Natural killer cell treated with Interleukin-12 subunit alpha and Interleukin-12 subunit beta and Interleukin-15 and Interleukin-18, amount 100 ng/mL, for 72 hours (primary cell): ENCODE results near the gene SETX. TPM values are rescaled to one million over a fixed set of nuclear protein-coding genes. Genes with fewer than 3 reads are reported as not detected.

Experiments
- ATAC-seq, 2 donors: fragments of 150-1000 bp; cut with Tn5 transposase in 1 of 2; sonication (Bioruptor Pico), chemical (Tn5 transposase) in 1 of 2; 2 replicates each; pipeline ENCODE4 v1.10.0; 2021
- DNase-seq: peaks from one replicate; pipeline ENCODE4 v3.0.0; 2022; ENCODE audit warnings: low spot score
- H3K27ac Mint-ChIP-seq, 2 donors: 1 replicate in 1 of 2; 2 replicates in 1 of 2; pipeline ENCODE4 v1.8.0; 2022; ENCODE audit warnings: mixed read lengths in 2 of 2, mild to moderate bottlenecking in 1 of 2, moderate library complexity in 1 of 2
- H3K27me3 Mint-ChIP-seq, 2 donors: 1 replicate in 1 of 2; 2 replicates in 1 of 2; pipeline ENCODE4 v1.8.0; 2022; ENCODE audit warnings: mixed read lengths in 2 of 2
- H3K36me3 Mint-ChIP-seq: one replicate; pipeline ENCODE4 v1.8.0; 2022; ENCODE audit warnings: mixed read lengths
- H3K4me1 Mint-ChIP-seq, 2 donors: 1 replicate in 1 of 2; 2 replicates in 1 of 2; pipeline ENCODE4 v1.8.0; 2022; ENCODE audit warnings: low read depth in 2 of 2, mixed read lengths in 2 of 2, mild to moderate bottlenecking in 1 of 2
- H3K4me3 Mint-ChIP-seq: one replicate; pipeline ENCODE4 v1.8.0; 2022; ENCODE audit warnings: mixed read lengths
- H3K9me3 Mint-ChIP-seq: 2 replicates; pipeline ENCODE4 v1.8.0; 2022; ENCODE audit warnings: mixed read lengths
- total RNA-seq, 2 donors: library from RNA; stranded (reverse); gene quantifications; one replicate each; pipeline ENCODE4 v1.2.3, GENCODE V29; 2022

Gene SETX
- total RNA-seq, 2 donors from 2014 or later: 66.1 to 67.4 TPM

- Mint-ChIP-seq H3K36me3 (no peaks in the 10 kb centered on the region), H3K9me3 (no peaks in the 10 kb centered on the region), H3K27me3 (no peaks in the 10 kb centered on the region), H3K4me1 (peaks cover 9 to 10% of the 10 kb centered on the region in 2 donors), H3K4me3 (no peak overlapping the region), H3K27ac (no peak overlapping the region)
- ATAC-seq: no peak
- no peak for DNase-seq
Measured at GRCh38 chr9:132238026-132238972, 116.5 kb downstream of the SETX start.

- DNase-seq (no peak), ATAC-seq (no peak)
- H3K4me1 Mint-ChIP-seq: peaks cover 7% of the 10 kb centered on the region in 2 donors
- H3K27me3 Mint-ChIP-seq: no peaks in the 10 kb centered on the region
- H3K27ac Mint-ChIP-seq: no peak overlapping the region
- H3K4me3 Mint-ChIP-seq: no peak overlapping the region
- no peaks in the 10 kb centered on the region for H3K36me3 Mint-ChIP-seq
- no peaks in the 10 kb centered on the region for H3K9me3 Mint-ChIP-seq
Measured at GRCh38 chr9:132237481-132237880, 117.3 kb downstream of the SETX start.

GRCh38 chr9:132236662-132237311 is 118.0 kb downstream of the SETX start:
- Mint-ChIP-seq H3K27me3 (no peaks in the 10 kb centered on the region), H3K4me3 (no peak overlapping the region), H3K27ac (no peak overlapping the region), H3K36me3 (no peaks in the 10 kb centered on the region), H3K4me1 (peaks cover 3 to 4% of the 10 kb centered on the region in 2 donors), H3K9me3 (no peaks in the 10 kb centered on the region)
- ATAC-seq (no peak), DNase-seq (no peak)

GRCh38 chr9:132235894-132236661 is 118.7 kb downstream of the SETX start:
- H3K9me3 Mint-ChIP-seq: no peaks in the 10 kb centered on the region
- H3K4me1 Mint-ChIP-seq: peaks cover 0 to 4% of the 10 kb centered on the region in 2 donors
- no peak for ATAC-seq
- H3K27ac Mint-ChIP-seq: no peak overlapping the region
- no peaks in the 10 kb centered on the region for H3K27me3 Mint-ChIP-seq
- DNase-seq: peak; percentile 75
- H3K36me3 Mint-ChIP-seq: no peaks in the 10 kb centered on the region
- H3K4me3 Mint-ChIP-seq: no peak overlapping the region

GRCh38 chr9:132235125-132235524 is 119.7 kb downstream of the SETX start:
- Mint-ChIP-seq H3K4me3 (no peak overlapping the region), H3K9me3 (no peaks in the 10 kb centered on the region), H3K36me3 (no peaks in the 10 kb centered on the region), H3K27ac (no peak overlapping the region), H3K4me1 (peaks cover 0 to 4% of the 10 kb centered on the region in 2 donors), H3K27me3 (no peaks in the 10 kb centered on the region)
- no peak for DNase-seq
- no peak for ATAC-seq

- no peak overlapping the region for H3K4me3 Mint-ChIP-seq
- H3K36me3 Mint-ChIP-seq: no peaks in the 10 kb centered on the region
- no peak for DNase-seq
Measured at GRCh38 chr9:132234535-132234934, 120.3 kb downstream of the SETX start.

GRCh38 chr9:132233138-132233537 is 121.6 kb downstream of the SETX start:
- Mint-ChIP-seq H3K36me3 (no peaks in the 10 kb centered on the region), H3K27me3 (no peaks in the 10 kb centered on the region), H3K9me3 (no peaks in the 10 kb centered on the region), H3K4me1 (peaks cover 0 to 4% of the 10 kb centered on the region in 2 donors), H3K4me3 (no peak overlapping the region), H3K27ac (no peak overlapping the region)
- DNase-seq (no peak), ATAC-seq (no peak)

More at GRCh38 chr9:132234535-132234934, 120.3 kb downstream of the SETX start:
- Mint-ChIP-seq H3K9me3 (no peaks in the 10 kb centered on the region), H3K27me3 (no peaks in the 10 kb centered on the region), H3K27ac (no peak overlapping the region), H3K4me1 (peaks cover 0 to 4% of the 10 kb centered on the region in 2 donors)
- no peak for ATAC-seq

- Mint-ChIP-seq H3K27me3 (no peaks in the 10 kb centered on the region), H3K4me1 (peaks cover 0 to 4% of the 10 kb centered on the region in 2 donors), H3K9me3 (no peaks in the 10 kb centered on the region), H3K4me3 (no peak overlapping the region), H3K27ac (no peak overlapping the region), H3K36me3 (no peaks in the 10 kb centered on the region)
- ATAC-seq (no peak), DNase-seq (no peak)
Measured at GRCh38 chr9:132232522-132232921, 122.3 kb downstream of the SETX start.

- Mint-ChIP-seq H3K27ac (no peak overlapping the region), H3K4me3 (no peak overlapping the region), H3K9me3 (no peaks in the 10 kb centered on the region), H3K4me1 (no peaks in the 10 kb centered on the region), H3K27me3 (no peaks in the 10 kb centered on the region), H3K36me3 (no peaks in the 10 kb centered on the region)
- no peak for DNase-seq
- ATAC-seq: no peak
Measured at GRCh38 chr9:132231019-132231701, 123.6 kb downstream of the SETX start.

DNA sequence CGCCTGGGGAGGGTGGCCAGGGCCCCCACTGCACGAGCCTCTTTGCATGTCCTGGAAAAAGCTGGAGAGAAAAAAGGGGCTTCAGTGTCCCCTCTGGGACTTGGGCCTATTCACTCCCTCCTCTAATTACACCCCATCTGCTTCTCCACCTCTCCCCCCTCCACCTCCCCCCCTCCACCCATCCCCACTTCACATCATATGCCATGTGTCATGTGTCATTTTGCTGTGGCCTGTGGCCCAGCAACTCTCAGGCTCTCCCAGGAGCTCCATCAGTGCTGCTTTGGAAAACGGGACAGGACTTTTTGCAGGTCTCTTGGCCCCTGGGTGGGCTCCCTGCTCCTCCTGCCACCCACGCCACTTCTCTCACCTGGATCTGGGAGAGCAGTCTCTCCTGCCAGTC is 124.2 kb downstream of the SETX start:
- Mint-ChIP-seq H3K4me3 (no peak overlapping the region), H3K4me1 (no peaks in the 10 kb centered on the region), H3K27me3 (no peaks in the 10 kb centered on the region), H3K27ac (no peak overlapping the region), H3K36me3 (no peaks in the 10 kb centered on the region), H3K9me3 (no peaks in the 10 kb centered on the region)
- no peak for ATAC-seq
- DNase-seq: no peak

DNA sequence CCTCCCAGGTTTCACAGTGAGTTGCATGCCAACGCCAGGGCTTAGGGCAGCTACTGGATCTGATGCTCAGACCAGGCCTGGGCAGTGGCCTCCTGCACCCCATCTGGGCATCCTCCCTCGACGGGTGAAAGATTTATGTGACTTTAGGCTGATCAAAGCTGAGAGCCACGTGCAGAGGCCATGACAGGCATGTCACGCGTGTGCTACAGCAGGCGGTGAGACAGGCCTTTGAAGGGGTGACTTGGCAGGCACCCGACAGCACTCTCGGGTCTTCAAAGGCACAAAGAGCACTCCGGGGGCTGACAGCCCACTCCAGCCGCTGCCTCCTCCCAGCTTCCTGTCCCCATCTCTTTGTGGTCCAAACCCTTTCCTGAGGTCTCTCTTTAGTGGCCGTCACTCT is 126.7 kb downstream of the SETX start:
- Mint-ChIP-seq H3K27ac (no peak overlapping the region), H3K27me3 (no peaks in the 10 kb centered on the region), H3K4me1 (no peaks in the 10 kb centered on the region), H3K9me3 (no peaks in the 10 kb centered on the region), H3K4me3 (no peak overlapping the region), H3K36me3 (no peaks in the 10 kb centered on the region)
- ATAC-seq (no peak), DNase-seq (no peak)

DNA sequence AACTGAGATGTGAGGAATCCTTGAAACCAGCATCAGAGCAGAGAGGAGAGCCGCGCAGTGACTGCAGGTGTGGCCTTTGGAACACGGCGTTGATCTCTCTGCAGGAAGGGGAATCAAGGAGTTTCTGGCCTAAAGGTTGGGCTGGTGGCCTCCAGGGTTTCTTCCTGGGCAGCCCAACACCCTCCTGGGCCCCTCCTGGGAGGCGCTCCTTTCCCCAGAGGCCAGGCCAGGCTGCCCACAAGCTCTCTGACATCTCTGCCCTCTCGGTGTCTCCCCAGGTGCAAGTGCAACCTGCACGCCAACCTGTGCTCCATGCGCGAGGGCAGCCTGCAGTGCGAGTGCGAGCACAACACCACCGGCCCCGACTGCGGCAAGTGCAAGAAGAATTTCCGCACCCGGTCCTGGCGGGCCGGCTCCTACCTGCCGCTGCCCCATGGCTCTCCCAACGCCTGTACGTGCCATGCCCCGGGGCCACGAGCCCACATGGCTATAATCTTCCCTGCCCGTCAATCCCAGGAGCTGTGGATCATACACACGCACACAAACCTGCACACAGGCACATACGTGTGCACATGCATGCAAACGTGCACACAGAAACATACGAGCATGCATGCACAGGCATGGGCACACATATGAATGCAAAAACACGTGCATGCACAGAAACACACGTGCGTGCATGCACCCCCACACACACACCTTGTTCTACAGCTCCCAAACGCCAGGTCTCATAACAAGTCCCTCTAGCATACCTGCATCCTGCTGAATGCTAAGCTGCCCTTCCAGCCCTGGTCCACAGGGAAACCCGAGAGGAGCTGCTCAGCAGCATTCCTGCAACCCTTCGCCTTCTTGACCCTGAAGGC is 128.0 kb downstream of the SETX start:
- no peaks in the 10 kb centered on the region for H3K9me3 Mint-ChIP-seq
- H3K4me1 Mint-ChIP-seq: no peaks in the 10 kb centered on the region
- no peaks in the 10 kb centered on the region for H3K27me3 Mint-ChIP-seq
- H3K36me3 Mint-ChIP-seq: no peaks in the 10 kb centered on the region
- DNase-seq (no peak), ATAC-seq (no peak)
- H3K27ac Mint-ChIP-seq: no peak overlapping the region
- no peak overlapping the region for H3K4me3 Mint-ChIP-seq

GRCh38 chr9:132224645-132225044 is 130.1 kb downstream of the SETX start:
- no peak for DNase-seq

More at GRCh38 chr9:132224645-132225044, 130.1 kb downstream of the SETX start:
- Mint-ChIP-seq H3K27ac (no peak overlapping the region), H3K4me3 (no peak overlapping the region), H3K27me3 (no peaks in the 10 kb centered on the region), H3K9me3 (no peaks in the 10 kb centered on the region), H3K36me3 (no peaks in the 10 kb centered on the region), H3K4me1 (no peaks in the 10 kb centered on the region)
- ATAC-seq: no peak
